Activated B cell treated with CpG ODN at 0.5 μM for 24 hours (primary cell): ENCODE data around the gene CTCFL. TPM values are rescaled to one million over a fixed set of nuclear protein-coding genes. Genes with fewer than 3 reads are reported as not detected.

Experiments
- ATAC-seq: fragments of 200-7000 bp; cut with Tn5 transposase; one replicate; pipeline ENCODE4 v1.10.0; 2021; ENCODE audit warnings: low read depth, mild to moderate bottlenecking, moderate library complexity
- CTCF ChIA-PET: fragments of 350-600 bp; sonication (Branson Sonifier 250); formaldehyde crosslinking; loops from one replicate; lab custom pipeline; 2021; ENCODE audit warnings: antibody characterized with exemption; lab: Charles Lee
- POLR2A ChIA-PET: fragments of 350-600 bp; sonication (Branson Sonifier 250); formaldehyde crosslinking; loops from one replicate; lab custom pipeline; 2021; ENCODE audit warnings: antibody characterized with exemption; lab: Charles Lee
- DNase-seq: peaks from one replicate; pipeline ENCODE4 v3.0.0; 2022
- H3K27ac Mint-ChIP-seq: one replicate; pipeline ENCODE4 v1.8.0; 2020; ENCODE audit warnings: mixed read lengths
- H3K27me3 Mint-ChIP-seq: one replicate; pipeline ENCODE4 v1.8.0; 2021; ENCODE audit warnings: mixed read lengths
- H3K36me3 Mint-ChIP-seq: one replicate; pipeline ENCODE4 v1.8.0; 2021; ENCODE audit warnings: low read depth, mixed read lengths
- H3K4me1 Mint-ChIP-seq: one replicate; pipeline ENCODE4 v1.8.0; 2021; ENCODE audit warnings: mixed read lengths
- H3K4me3 Mint-ChIP-seq: one replicate; pipeline ENCODE4 v1.8.0; 2020; ENCODE audit warnings: mild to moderate bottlenecking, mixed read lengths
- H3K9me3 Mint-ChIP-seq: one replicate; pipeline ENCODE4 v1.8.0; 2020; ENCODE audit warnings: mixed read lengths
- CTCF ChIP-seq: fragments of 200-600 bp; IDR thresholded peaks from one replicate; pipeline ENCODE4 v1.8.0; 2022; ENCODE audit warnings: antibody characterized with exemption, mild to moderate bottlenecking
- intact Hi-C: fragments of 100-400 bp; cut with micrococcal nuclease; formaldehyde crosslinking; loops from one replicate; pipeline ENCODE4 v1.15.1; 2024
- total RNA-seq: library from RNA; stranded (reverse); gene quantifications from 2 replicates; pipeline ENCODE4 v1.2.3, GENCODE V29; 2022

CTCFL gene
- total RNA-seq, 1 donor from 2014 or later = not detected

- intact Hi-C loops = no loop called here
- ATAC-seq = no peak
Observed at GRCh38 chr20:57570145-57570850, 45.4 kb upstream of the CTCFL start.

GRCh38 chr20:57568960-57569359 is 44.0 kb upstream of the CTCFL start:
- H3K4me1 Mint-ChIP-seq = no peaks in the 10 kb centered on the region
- CTCF ChIA-PET = no interaction called here
- POLR2A ChIA-PET = no interaction called here
- no peaks in the 10 kb centered on the region for H3K9me3 Mint-ChIP-seq
- no peak for TF ChIP-seq CTCF
- ATAC-seq = no peak
- no peak overlapping the region for H3K27ac Mint-ChIP-seq
- no peak overlapping the region for H3K4me3 Mint-ChIP-seq
- H3K27me3 Mint-ChIP-seq = peaks cover 13% of the 10 kb centered on the region
- H3K36me3 Mint-ChIP-seq = no peaks in the 10 kb centered on the region
- intact Hi-C loops = no loop called here
- no peak for DNase-seq

More at GRCh38 chr20:57570145-57570850, 45.4 kb upstream of the CTCFL start:
- no peak overlapping the region for H3K27ac Mint-ChIP-seq
- DNase-seq = no peak
- peaks cover 18% of the 10 kb centered on the region for H3K27me3 Mint-ChIP-seq
- POLR2A ChIA-PET = no interaction called here
- CTCF ChIA-PET = no interaction called here
- no peaks in the 10 kb centered on the region for H3K9me3 Mint-ChIP-seq
- H3K36me3 Mint-ChIP-seq = no peaks in the 10 kb centered on the region
- no peak for TF ChIP-seq CTCF
- no peaks in the 10 kb centered on the region for H3K4me1 Mint-ChIP-seq
- H3K4me3 Mint-ChIP-seq = no peak overlapping the region

- CTCF ChIA-PET = no interaction called here
- Mint-ChIP-seq H3K4me1 (no peaks in the 10 kb centered on the region), H3K4me3 (no peak overlapping the region), H3K9me3 (no peaks in the 10 kb centered on the region), H3K36me3 (no peaks in the 10 kb centered on the region), H3K27me3 (peaks cover 11% of the 10 kb centered on the region), H3K27ac (no peak overlapping the region)
- POLR2A ChIA-PET = no interaction called here
- DNase-seq (no peak), ATAC-seq (no peak)
- intact Hi-C loops = no loop called here
- no peak for TF ChIP-seq CTCF
Observed at GRCh38 chr20:57568088-57568896, 43.4 kb upstream of the CTCFL start.

GRCh38 chr20:57567471-57568079 is 42.6 kb upstream of the CTCFL start:
- peaks cover 11% of the 10 kb centered on the region for H3K27me3 Mint-ChIP-seq

More at GRCh38 chr20:57567471-57568079, 42.6 kb upstream of the CTCFL start:
- ATAC-seq = no peak
- CTCF ChIA-PET = no interaction called here
- H3K4me1 Mint-ChIP-seq = no peaks in the 10 kb centered on the region
- no peaks in the 10 kb centered on the region for H3K36me3 Mint-ChIP-seq
- H3K27ac Mint-ChIP-seq = no peak overlapping the region
- no peak for TF ChIP-seq CTCF
- no peak overlapping the region for H3K4me3 Mint-ChIP-seq
- H3K9me3 Mint-ChIP-seq = no peaks in the 10 kb centered on the region
- POLR2A ChIA-PET = no interaction called here
- no peak for DNase-seq
- intact Hi-C loops = no loop called here
